GM23338 (cell line): ENCODE data around the gene OR2T8. TPM values are rescaled to one million over a fixed set of nuclear protein-coding genes. Genes with fewer than 3 reads are reported as not detected.

Source experiments
- CREB1 ChIP-seq: fragments of 250-450 bp; sonication (Bioruptor Pico); IDR thresholded peaks from 2 replicates; pipeline ENCODE4 v1.5.0; 2020; ENCODE audit warnings: low read depth, mild to moderate bottlenecking, moderate library complexity
- JUNB ChIP-seq: IDR thresholded peaks from one replicate; pipeline ENCODE4 v1.6.1; 2016; ENCODE audit warnings: antibody characterized with exemption; ENCODE audit not compliant: unreplicated experiment
- POLR2AphosphoS5 ChIP-seq: IDR thresholded peaks from 2 replicates; pipeline ENCODE4 v1.6.1; 2016; ENCODE audit warnings: antibody characterized with exemption, low read depth
- STAT1 ChIP-seq: IDR thresholded peaks from one replicate; pipeline ENCODE4 v1.6.1; 2016; ENCODE audit warnings: antibody characterized with exemption; ENCODE audit not compliant: unreplicated experiment
- ZNF331 ChIP-seq: fragments of 250-450 bp; sonication (Bioruptor Pico); IDR thresholded peaks from 2 replicates; pipeline ENCODE4 v1.5.0; 2020; ENCODE audit warnings: low read depth, mild to moderate bottlenecking, moderate library complexity
- polyA plus RNA-seq: library from polyadenylated mRNA; unstranded; fragments of >200 nt; fragmentation: Nextera tagmentation; extraction: Ambion mirVana; gene quantifications from 2 replicates; pipeline ENCODE4 v1.2.1, GENCODE V29; 2016
- total RNA-seq: library from RNA; depleted of rRNA; stranded (reverse); fragments of >200 nt; shearing (Covaris generic); gene quantifications from 2 replicates; pipeline ENCODE4 v1.2.3, GENCODE V29; 2014; rRNA removed
- TF ChIP-seq, protein P1 (sequence below), 2 experiments: fragments of 200-600 bp in 1 of 2; sonication (generic) in 1 of 2; conservative IDR thresholded peaks; 2 replicates each; pipeline versions ENCODE4 v1.5.1 to v1.6.1; 2016 to 2017; ENCODE audit warnings: antibody characterized with exemption in 2 of 2, low read depth in 2 of 2, mild to moderate bottlenecking in 2 of 2, moderate library complexity in 1 of 2

Gene OR2T8
- total and polyA plus RNA-seq, 2 experiments from 2014 or later: not detected

DNA sequence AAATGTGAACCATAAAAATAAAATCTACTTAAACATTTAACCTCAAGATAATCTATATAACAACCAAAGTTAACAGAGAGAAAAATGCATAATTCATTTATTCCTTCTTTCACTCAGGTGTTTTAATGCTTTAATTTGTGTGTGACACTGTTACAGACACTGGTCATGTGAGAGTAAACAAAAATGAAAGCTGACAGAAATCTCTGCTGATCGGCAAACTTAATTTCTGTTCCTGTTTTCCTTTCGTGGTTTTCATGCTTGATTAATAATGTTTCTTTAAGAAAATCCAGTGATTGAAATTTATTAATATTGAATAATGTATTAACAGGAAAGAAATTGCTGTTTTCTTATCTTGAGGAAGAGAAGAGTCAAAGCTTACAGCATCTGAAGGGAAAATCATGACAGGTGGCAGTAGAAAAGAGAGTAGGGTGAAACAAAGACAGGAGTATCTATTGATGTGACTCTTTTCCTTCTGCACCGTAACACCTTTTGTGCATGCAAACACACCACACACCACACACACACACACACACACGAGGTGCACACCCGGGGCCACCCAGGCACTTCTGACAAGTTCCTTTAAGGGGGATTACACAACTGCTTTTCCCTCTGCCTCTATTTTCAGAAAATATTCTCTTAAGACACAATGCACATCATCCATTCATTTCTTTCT, 46.6 kb downstream of the OR2T8 start (continued):
- TF ChIP-seq, protein P1, sequence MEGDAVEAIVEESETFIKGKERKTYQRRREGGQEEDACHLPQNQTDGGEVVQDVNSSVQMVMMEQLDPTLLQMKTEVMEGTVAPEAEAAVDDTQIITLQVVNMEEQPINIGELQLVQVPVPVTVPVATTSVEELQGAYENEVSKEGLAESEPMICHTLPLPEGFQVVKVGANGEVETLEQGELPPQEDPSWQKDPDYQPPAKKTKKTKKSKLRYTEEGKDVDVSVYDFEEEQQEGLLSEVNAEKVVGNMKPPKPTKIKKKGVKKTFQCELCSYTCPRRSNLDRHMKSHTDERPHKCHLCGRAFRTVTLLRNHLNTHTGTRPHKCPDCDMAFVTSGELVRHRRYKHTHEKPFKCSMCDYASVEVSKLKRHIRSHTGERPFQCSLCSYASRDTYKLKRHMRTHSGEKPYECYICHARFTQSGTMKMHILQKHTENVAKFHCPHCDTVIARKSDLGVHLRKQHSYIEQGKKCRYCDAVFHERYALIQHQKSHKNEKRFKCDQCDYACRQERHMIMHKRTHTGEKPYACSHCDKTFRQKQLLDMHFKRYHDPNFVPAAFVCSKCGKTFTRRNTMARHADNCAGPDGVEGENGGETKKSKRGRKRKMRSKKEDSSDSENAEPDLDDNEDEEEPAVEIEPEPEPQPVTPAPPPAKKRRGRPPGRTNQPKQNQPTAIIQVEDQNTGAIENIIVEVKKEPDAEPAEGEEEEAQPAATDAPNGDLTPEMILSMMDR (conservative IDR thresholded peaks at IDR 0.05; ENCODE audit: low read depth in 2 of 2): no peak
- no peak for TF ChIP-seq CREB1
- no peak for TF ChIP-seq ZNF331 (CRISPR knock-in tag)
- no peak for TF ChIP-seq JUNB
- no peak for TF ChIP-seq POLR2AphosphoS5
- no peak for TF ChIP-seq STAT1

Other genes starting within 250 kb of the OR2T8 start
- gene OR13G1, start 240.5 kb upstream of the OR2T8 start, total RNA-seq: not detected in 2 replicates
- gene OR13G1, start 240.5 kb upstream of the OR2T8 start, polyA plus RNA-seq: not detected in 2 replicates
- gene OR6F1, start 203.6 kb upstream of the OR2T8 start, total RNA-seq: not detected in 2 replicates
- gene OR6F1, start 203.6 kb upstream of the OR2T8 start, polyA plus RNA-seq: not detected in 2 replicates
- 0.31 TPM in 1 of 2 replicates, not detected in the other for gene OR14K1, start 181.6 kb upstream of the OR2T8 start, total RNA-seq
- gene OR14K1, start 181.6 kb upstream of the OR2T8 start, polyA plus RNA-seq: not detected in 2 replicates
- not detected in 2 replicates for gene OR14A2, start 172.1 kb upstream of the OR2T8 start, total RNA-seq
- 0.60 TPM in 1 of 2 replicates, not detected in the other for gene OR14A2, start 172.1 kb upstream of the OR2T8 start, polyA plus RNA-seq
- not detected in 2 replicates for gene OR1C1, start 159.7 kb upstream of the OR2T8 start, total RNA-seq
- gene OR1C1, start 159.7 kb upstream of the OR2T8 start, polyA plus RNA-seq: 0.21 TPM in 1 of 2 replicates, not detected in the other
- not detected in 2 replicates for gene OR14A16, start 96.1 kb upstream of the OR2T8 start, total RNA-seq
- 0.21 and 0.34 TPM in 2 replicates for gene OR14A16, start 96.1 kb upstream of the OR2T8 start, polyA plus RNA-seq
- not detected in 2 replicates for gene OR11L1, start 78.4 kb upstream of the OR2T8 start, total RNA-seq
- not detected in 2 replicates for gene OR11L1, start 78.4 kb upstream of the OR2T8 start, polyA plus RNA-seq
- 3.4 and 4.3 TPM in 2 replicates for gene TRIM58, start 63.1 kb upstream of the OR2T8 start, total RNA-seq
- gene TRIM58, start 63.1 kb upstream of the OR2T8 start, polyA plus RNA-seq: 1.6 and 2.4 TPM in 2 replicates
- gene OR2W3, start 24.7 kb upstream of the OR2T8 start, total RNA-seq: 0.45 and 1.9 TPM in 2 replicates
- gene OR2W3, start 24.7 kb upstream of the OR2T8 start, polyA plus RNA-seq: 0.31 TPM in 1 of 2 replicates, not detected in the other
- gene OR2AJ1, start 4.6 kb downstream of the OR2T8 start, total RNA-seq: not detected in 2 replicates
- gene OR2AJ1, start 4.6 kb downstream of the OR2T8 start, polyA plus RNA-seq: not detected in 2 replicates
- gene OR2L8, start 28.6 kb downstream of the OR2T8 start, total RNA-seq: not detected in 2 replicates
- not detected in 2 replicates for gene OR2L8, start 28.6 kb downstream of the OR2T8 start, polyA plus RNA-seq
- 0.35 TPM in 1 of 2 replicates, not detected in the other for gene OR2AK2, start 45.0 kb downstream of the OR2T8 start, total RNA-seq
- not detected in 2 replicates for gene OR2AK2, start 45.0 kb downstream of the OR2T8 start, polyA plus RNA-seq
- not detected in 2 replicates for gene OR2L5, start 93.4 kb downstream of the OR2T8 start, total RNA-seq
- gene OR2L5, start 93.4 kb downstream of the OR2T8 start, polyA plus RNA-seq: not detected in 2 replicates
- gene OR2L2, start 109.8 kb downstream of the OR2T8 start, total RNA-seq: 0.07 TPM in 1 of 2 replicates, not detected in the other
- 0.05 and 0.06 TPM in 2 replicates for gene OR2L2, start 109.8 kb downstream of the OR2T8 start, polyA plus RNA-seq
- not detected in 2 replicates for gene OR2L3, start 126.6 kb downstream of the OR2T8 start, total RNA-seq
- gene OR2L3, start 126.6 kb downstream of the OR2T8 start, polyA plus RNA-seq: not detected in 2 replicates
- not detected in 2 replicates for gene OR2L13, start 174.9 kb downstream of the OR2T8 start, total RNA-seq
- gene OR2L13, start 174.9 kb downstream of the OR2T8 start, polyA plus RNA-seq: not detected in 2 replicates
- gene OR2M5, start 224.9 kb downstream of the OR2T8 start, total RNA-seq: not detected in 2 replicates
- gene OR2M5, start 224.9 kb downstream of the OR2T8 start, polyA plus RNA-seq: not detected in 2 replicates